Stimulated activated CD8-positive, alpha-beta memory T cell treated with anti-CD3 and anti-CD28 coated beads, Interleukin-12 subunit alpha, Interleukin-12 subunit beta, amount 100 ng/mL, for 1 hour (primary cell): Measurements from ENCODE around the gene NAV2.
"Not testable (repeated sequence)": the region's sequence is repeated elsewhere in the genome, so short reads cannot be mapped to it uniquely, and the experiment has no call there.

Experiments used
- DNase-seq: peaks from one replicate; pipeline ENCODE4 v3.0.0-alpha.2; 2020; ENCODE audit warnings: low read depth

Gene NAV2

DNA sequence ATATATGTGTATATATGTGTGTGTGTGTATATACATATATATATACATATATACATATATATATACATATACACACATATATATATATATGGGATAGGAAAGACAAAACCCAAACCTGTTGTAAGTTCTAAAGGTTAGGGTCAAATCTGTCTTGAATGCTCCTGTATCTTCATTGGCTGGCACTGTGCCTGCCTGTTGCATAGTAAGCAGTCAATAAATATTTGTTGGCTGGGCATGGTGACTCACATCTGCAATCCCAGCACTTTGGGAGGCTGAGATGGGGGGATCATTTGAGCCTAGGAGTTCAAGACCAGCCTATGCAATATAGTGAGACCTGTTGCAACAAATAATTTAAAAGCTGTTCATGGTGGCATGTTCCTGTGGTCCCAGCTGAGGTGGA, 242.3 kb downstream of the NAV2 start:
- no peak for DNase-seq

DNA sequence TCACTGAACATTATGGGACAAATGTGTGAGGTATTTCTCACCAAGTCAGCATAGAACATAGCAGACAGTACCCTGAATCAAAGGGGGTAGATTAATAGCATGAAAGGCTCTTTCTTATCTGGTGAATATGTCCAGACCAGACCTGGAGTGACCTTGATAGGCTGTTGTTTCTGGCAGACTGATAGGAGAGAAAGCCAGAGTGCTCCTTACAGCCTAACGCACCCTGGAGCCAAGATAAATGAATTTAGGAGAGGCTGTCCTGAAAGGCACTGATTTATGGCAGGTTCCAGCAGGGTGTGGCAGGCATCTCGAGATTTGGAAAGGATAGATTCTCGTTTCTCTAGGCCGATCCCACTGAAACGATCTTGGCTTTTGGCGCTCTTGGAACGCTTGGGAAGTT, 243.0 kb downstream of the NAV2 start:
- DNase-seq: no peak

DNA sequence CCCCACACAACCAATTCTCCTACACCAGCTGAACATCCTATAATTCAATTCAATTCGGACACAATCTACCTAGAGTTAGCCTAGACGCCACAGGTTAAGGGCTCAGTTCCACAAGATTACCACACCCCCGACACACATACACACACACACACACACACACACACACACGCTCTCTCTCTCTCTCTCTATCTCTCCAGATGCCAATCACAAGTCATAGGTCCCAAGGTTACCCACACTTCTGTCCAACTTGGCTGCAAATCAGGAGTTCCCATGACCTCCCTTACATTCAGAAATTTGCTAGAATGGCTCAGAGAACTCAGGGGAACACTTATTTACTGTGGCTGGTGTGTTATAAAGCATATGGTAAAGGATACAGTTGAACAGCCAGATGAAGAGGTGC, 243.6 kb downstream of the NAV2 start:
- DNase-seq: no peak

DNA sequence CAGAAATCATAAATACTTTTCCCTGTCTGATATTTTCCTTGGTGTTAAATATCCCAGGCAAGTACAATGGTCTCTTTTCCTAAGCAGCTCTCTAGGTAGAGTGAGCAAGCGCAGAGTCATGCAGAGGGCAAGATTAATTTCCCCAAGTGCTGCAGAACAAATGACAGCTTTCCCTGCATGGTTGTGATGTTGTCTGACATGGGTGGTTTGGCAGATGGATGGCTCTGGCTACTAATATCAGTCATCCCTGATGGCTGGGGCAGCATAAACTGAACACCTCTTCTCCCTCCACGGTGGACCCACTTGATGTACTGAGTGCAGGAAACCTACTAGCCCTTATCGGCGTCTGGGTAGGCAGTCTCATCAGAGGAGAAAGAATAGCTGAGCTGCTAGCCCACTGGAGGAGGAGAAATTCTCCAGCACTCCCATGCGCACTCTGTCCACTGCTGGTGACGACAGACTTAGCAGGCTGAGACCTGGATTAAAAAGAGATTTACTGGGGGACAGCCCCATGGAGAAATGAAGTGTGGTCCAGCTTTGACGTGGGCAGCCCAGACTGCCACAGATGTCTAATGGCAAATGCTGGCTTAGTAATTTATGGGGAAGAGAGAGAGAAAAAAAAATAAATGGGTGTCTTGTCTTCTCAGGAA, 244.8 kb downstream of the NAV2 start:
- DNase-seq: no peak

DNA sequence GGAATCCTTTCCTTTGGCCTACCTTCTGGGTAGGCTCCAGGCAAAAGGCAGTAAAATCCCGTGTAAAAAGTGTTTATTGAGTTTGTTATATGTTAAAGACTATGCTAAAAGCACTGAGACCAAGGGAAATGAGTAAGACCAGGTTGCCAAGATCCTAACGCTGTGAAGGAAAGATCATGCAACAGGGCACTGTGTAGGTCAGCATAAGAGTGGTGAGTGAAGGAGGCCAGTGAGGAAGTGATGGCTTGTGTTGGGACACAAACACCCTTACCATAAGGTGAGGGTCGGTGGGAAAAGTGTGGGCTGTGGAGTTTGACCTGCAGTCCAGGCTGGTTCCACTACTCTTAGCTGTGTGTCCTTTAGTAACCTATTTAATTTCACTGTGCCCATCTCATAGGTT, 245.6 kb downstream of the NAV2 start:
- no peak for DNase-seq

DNA sequence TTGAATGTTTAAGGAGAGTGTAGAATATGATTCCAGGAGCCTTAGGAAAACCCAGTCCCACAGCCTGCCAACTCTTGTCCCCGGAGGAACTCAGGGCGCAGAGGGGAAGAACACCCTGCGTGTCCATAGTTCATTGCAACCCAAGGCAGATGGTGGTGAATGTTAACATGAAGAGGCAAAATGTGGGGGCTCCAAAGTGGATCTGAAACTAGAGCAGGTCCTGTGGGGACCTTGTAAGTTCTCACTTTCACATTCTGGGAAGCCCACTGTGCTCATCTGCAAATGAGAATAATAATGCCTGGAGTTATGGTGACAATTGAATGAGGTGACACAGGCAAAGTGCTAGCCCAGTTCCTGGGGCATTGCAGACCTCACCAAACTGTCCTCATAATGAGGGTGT, 246.6 kb downstream of the NAV2 start:
- DNase-seq: no peak

DNA sequence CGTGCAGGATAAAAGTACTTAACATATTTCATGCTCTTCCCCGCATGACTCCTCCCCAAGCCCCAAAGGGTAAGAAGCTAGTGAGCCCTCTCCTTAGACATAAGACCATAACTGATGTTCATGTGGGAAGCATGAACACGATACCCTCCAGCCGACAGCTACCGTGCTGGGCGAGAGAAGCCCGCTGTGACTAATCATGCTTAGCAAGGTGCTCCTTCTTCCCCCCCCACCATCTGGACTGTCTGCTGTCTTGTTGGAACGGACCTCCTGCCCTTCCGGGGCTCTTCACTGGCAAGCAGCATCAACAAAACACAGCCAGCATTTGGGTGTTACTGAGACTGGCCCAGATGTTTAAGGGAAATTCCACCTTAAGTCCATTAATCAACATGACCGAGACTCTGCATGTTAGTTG, 247.0 kb downstream of the NAV2 start:
- no peak for DNase-seq

DNA sequence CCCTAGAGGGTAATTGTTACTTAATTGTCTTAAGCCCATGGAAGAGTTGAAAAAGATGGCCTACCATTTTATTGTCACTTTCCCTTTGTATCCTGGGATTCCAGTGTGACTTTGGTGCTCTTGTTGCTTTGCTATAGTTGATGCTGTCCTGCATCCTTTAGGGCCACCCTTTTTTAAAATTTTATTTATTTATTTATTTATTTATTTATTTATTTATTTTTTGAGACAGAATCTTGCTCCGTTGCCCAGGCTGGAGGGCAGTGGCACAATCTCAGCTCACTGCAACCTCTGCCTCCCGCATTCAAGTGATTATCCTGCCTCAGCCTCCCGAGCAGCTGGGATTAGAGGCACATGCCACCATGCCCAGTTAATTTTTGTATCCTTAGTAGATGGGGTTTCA, 247.8 kb downstream of the NAV2 start:
- DNase-seq: not testable (repeated sequence)

DNA sequence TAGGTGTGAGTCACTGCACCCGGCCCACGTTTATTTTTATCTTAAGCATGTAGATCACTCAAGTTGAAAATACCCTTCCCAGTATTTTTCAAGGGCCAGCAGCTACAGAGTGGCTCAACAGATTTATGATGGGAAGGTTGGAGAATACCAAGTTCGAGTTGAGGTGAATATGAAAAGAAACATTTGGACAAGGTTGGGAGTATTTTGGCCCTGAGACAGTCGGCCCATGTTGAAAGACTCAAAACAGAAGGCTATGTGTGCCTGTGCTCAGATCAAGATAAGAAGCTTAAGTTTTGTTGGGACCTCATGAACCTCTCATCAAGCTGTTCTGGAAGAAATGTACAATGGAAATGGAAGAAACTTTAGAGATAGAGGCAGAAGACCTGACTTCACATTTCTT, 248.6 kb downstream of the NAV2 start:
- no peak for DNase-seq

DNA sequence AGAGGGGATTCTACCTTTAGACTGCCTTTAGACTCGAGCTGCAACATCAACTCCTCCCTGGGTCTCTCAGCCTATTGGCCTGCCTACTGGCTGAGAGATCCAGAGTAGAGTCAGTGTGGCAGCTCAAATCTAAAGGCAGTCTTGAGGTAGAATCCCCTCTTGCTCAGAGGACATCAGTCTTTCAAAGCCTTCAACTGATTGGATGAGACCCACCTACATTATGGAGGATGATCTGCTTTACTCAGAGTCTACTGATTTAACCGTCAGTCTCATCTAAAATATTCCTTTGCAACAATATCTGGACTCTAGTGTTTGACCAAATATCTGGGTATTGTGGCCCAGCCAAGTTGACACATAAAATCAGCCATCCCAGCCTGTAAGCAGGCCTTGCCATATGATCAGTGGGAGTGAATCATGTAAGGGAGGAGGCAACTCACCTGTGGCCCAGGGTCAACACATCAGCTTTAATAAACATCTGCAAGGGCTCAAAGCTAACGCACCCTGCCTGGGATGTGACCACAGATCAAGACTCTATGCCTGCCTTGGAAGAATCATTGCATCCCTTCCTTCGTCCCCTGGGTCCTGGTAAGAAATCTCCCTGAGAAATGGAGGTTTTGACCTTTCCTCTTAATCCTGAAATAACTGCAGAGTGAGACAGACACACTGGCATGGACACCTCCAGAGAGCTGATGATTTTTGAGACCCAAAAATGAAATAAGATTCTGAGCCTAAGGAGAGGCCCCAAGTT, 249.6 kb downstream of the NAV2 start:
- no peak for DNase-seq

DNA sequence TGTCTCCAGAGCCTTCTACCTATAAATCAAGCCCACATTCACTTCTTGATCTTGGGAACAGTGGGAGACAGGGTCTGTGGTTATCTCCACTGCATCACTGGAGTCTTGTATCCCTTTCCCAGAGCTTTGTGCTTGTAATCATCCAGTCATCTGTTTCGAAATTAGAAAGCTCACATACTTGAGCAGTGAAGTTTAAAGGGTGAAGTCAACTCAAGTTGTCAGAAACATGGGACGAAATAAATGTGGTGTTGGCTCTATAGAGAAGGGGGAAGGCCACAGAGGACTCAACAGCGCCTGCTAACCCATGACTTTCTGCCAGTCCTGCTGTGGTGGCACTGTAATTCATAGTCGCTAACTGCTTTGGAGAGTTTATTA, 250.2 kb downstream of the NAV2 start:
- no peak for DNase-seq

DNA sequence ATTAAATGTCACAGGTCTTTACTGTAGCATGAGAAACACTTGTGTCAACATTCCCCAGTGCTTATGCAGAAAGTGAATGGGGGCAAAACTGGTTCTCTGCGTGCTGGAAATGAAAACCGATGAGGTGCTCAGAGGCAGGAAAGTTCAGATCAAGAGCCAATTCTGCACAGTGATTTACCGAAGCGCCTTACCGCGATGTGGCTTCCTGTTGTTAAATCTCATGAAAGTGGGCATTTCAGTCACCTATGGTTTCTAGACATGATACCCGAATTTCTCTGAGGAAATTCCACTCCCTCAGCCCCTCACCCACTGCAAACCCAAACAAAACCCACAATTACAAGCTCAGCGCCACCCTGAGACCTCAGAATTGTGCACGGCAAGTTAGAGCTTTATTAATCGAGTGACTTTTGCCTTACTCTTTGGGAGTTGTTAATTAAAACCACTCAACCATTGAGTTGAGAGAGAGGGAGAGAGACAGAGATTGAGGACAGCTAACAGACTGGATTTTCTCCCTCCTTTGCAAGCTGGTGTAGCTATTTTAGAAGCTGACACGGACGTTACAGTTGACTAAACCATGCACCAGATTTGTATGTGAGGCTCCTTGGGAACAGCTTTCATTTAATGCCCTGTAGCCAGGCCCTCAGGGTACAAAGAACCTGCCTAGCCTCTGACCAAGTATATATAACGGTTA, 251.2 kb downstream of the NAV2 start:
- DNase-seq: no peak

DNA sequence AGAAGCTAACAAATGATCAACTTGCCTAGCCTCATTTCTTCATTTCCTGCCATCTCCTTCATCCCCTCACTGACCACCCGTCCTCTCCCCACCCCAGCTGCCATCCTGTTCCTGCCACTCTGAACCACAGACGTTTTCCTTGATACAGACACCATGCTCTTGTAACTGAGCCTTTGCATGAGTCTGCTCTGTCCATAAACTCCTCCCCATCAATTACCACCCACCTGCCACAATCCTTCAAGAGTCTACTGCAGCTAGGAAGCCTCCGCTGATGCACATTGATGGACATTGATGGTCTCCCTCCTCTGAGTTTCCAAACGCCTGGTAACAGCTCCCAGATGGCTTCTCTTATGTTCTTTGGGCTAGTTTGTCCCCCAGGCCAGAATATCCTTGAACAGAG, 253.8 kb downstream of the NAV2 start:
- no peak for DNase-seq

DNA sequence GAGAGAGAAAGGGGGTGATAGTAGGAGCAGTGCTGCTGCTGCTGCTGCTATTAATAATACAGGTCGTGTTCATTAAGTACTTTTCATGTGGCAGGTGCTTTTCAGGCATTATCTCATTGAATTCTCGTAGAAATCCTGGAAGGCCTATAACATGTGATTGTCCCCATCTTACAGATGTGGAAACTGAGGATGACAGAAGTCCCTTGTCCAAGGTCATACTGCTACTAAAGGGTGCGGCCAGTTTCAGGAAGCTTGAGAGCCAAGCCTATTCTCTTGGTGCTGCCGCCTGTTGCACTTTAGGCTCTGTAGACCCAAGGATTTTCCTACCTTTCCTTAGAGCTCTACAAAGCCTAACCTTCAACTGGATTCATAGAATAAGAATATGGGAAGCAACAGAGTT, 254.3 kb downstream of the NAV2 start:
- no peak for DNase-seq

DNA sequence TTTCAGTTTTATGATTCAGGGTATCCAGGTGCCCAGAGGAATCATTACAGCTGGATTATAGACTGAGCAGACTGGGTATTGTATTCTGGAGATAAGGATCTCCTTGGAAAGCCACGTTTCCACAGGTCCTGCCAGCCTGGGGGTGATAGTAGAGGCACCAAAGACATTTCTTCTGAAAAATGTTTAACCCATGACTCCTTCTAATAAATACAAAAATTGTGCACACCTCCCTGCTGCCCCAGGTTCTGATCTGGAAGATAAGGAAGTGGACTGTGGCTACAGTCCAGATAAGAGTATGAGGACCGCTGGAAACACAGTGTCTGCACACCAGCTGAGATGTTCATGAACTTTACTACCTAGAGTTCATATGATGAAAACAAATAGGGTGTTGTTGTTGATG, 255.2 kb downstream of the NAV2 start:
- DNase-seq: no peak

DNA sequence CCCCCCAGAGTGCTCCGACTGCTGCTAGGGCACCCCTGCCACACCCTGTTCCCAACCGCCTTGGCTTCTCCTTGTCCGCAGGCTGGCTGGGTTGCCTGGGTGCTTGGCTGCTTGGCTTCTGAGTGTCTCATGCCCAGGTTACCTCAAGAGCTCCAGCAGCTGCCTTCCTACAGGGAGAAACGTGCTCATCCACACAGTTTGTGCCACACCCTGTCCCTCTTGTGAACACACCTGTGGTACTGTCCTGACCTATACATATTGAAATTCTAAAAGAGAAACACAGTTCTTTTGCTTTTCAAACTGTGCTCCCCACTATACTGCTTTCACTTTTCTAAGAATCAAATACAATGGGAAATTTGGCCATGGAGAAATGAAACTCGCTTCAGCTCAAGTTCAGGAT, 256.2 kb downstream of the NAV2 start:
- no peak for DNase-seq

DNA sequence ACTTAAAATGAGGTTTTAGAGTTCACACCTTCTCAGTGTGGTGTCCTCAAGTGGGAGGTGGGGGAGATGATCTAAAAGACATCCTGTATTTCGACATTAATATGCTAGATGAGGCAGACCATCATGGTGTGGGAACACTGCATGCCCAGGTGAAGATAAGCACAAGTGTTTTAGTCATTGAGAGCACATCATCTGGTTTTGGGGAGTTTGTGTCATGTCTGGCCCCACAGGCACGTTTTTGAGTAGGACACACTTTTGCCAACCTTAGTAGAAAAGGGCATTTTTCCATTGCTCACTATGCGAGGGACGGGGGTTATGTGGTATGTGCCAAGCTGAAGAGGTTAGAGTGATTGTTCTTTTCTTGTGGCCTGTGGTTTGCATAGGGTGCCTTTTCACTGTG, 258.3 kb downstream of the NAV2 start:
- no peak for DNase-seq

DNA sequence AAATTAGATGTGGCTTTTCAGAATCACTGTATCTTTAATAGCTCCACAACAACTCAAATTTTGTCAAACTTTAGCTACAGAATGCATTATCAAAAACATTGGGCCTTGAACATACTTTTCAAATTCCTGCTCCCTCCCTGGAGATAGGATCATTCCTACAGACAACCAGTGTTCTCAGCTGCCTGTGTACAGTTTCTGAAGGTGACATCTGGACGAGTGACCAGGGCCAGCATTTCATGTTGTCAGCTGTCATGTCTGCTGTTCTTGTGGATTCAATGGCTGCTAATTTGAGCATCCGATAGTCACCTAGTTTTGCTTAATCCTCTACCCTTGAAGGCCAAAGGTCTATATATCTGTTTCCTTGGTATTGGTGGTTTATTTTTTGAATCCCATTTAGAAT, 259.5 kb downstream of the NAV2 start:
- no peak for DNase-seq

DNA sequence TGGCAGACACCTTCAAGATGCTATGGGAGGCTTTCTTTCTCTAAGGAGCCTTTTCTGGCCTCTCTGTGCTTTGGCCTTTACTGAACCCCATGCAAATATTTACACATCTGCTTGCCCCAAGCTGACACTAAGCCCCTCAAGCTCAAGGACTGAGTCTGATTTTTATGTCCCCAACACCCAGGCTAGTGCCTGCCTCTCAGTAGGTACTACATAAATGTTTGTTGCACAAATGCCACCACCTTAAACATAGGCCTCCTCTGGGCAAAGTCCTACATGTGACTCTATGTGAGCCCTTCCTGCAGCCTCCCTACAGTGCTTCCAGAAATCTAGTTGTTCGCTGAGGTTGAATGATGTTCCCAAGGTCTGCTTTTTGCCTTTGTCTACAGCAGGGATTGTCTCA, 260.0 kb downstream of the NAV2 start:
- no peak for DNase-seq

DNA sequence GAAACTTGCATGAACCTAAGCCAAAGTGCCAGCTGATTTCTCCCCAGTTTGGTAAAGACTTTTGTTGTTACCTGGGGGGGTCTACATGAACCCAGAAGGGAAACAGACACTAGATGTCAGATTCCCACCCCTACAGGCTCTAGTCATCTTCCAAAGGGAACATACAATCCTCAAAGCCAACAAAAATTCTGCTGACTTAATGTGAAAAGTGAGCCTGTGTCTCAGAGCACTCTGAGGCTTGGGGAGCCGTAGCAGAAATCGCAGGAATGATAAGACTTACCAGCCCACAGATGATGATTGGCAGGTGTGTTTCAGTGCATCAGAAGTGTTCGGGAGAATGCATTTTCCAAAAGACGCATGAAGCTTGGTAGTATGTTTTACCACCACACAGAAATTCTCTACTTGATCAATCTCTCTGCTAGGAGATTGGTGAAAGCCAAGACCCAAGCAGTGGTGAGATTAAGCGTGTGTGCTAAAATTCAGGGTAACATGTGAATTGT, 260.5 kb downstream of the NAV2 start:
- DNase-seq: no peak

DNA sequence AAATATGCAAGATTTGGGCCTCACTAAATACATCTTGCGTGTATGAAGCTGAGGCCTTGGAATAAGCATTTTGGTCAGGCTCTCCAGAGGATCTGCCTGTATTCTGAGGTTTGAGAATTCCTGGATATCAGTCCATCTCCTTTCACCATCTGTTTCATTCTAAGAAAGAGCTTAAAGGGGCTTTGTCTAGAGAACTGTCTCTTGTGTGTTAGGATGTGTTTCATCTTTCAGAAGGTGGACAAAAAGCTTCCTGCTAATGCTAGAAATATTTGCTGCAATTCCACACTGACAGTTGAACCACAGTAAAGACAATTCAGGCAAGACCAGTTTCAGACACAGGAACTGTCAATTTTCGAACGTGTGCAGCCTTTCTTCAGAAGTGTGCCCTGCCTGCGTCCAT, 262.2 kb downstream of the NAV2 start:
- DNase-seq: no peak

DNA sequence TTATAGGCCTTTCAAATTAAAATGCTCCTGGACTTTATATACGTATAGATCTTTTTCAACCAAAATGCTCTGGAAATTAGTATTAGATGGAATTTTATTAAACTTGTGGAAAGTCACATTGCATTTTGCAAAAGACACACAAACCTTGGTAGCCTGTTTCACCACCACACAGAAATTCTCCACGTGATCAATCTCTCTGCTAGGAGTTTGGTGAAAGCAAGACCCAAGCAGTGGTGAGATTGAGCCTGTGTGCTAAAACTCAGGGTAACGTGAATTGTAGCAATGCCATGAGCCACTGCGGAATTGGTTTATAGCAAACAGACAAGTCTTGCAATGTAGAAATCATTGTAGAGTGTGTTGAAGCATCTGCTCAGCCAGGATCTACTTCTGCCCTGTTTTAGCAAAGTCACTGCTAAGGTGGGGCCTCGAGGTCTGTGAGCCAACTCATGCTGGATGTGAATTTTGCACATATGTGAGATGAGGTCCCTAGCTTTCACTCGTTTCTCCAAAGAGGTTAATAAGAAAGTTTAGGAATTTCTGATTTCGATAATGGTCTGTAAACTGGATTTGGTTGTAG, 262.9 kb downstream of the NAV2 start:
- DNase-seq: no peak
